Caco-2 (cell line): ENCODE data around the gene CHSY3. TPM values are rescaled to one million over a fixed set of nuclear protein-coding genes. Genes with fewer than 3 reads are reported as not detected.

ENCODE experiments used
- BruUV-seq: library from RNA; stranded (reverse); fragments of 400-500 nt; replicated peaks from 2 replicates; lab custom pipeline; 2021; lab: Mats Ljungman, UMichigan
- CTCF ChIA-PET: fragments of 300-600 bp; sonication (Branson Sonifier 250); formaldehyde crosslinking; loops from one replicate; lab custom pipeline; 2022; ENCODE audit warnings: antibody characterized with exemption; lab: Charles Lee
- POLR2A ChIA-PET: fragments of 300-600 bp; sonication (Branson Sonifier 250); formaldehyde crosslinking; loops from one replicate; lab custom pipeline; 2022; ENCODE audit warnings: antibody characterized with exemption; lab: Charles Lee
- DNase-seq, 2 experiments: peaks; one replicate each; pipeline versions ENCODE4 v3.0.0 to v3.0.0-alpha.2; 2020 to 2022
- H3K27me3 ChIP-seq: replicated peaks from 2 replicates; pipeline ENCODE4 v1.6.0; 2011; ENCODE audit warnings: low read length; ENCODE audit not compliant: control insufficient read depth, insufficient read depth
- H3K36me3 ChIP-seq: 2 replicates; pipeline ENCODE4 v1.5.1; 2011; ENCODE audit warnings: low read length; ENCODE audit not compliant: control insufficient read depth, insufficient read depth
- H3K4me1 ChIP-seq: fragments of 250-450 bp; sonication (Bioruptor Pico); 2 replicates; pipeline ENCODE4 v1.5.1; 2020; ENCODE audit warnings: mild to moderate bottlenecking
- H3K4me3 ChIP-seq: 2 replicates; pipeline ENCODE4 v1.5.1; 2011; ENCODE audit warnings: low read depth, mild to moderate bottlenecking, control low read depth, low read length
- H3K9me3 ChIP-seq: fragments of 250-450 bp; sonication (Bioruptor Pico); 2 replicates; pipeline ENCODE4 v1.5.1; 2020; ENCODE audit warnings: mild to moderate bottlenecking, moderate library complexity
- H3K27ac Mint-ChIP-seq: one replicate; pipeline ENCODE4 v1.8.0; 2022; ENCODE audit warnings: mixed read lengths; ENCODE audit not compliant: unreplicated experiment
- H3K27me3 Mint-ChIP-seq: one replicate; pipeline ENCODE4 v1.8.0; 2022; ENCODE audit warnings: mixed read lengths; ENCODE audit not compliant: insufficient read depth, unreplicated experiment
- H3K36me3 Mint-ChIP-seq: one replicate; pipeline ENCODE4 v1.8.0; 2022; ENCODE audit warnings: mild to moderate bottlenecking, mixed read lengths; ENCODE audit not compliant: insufficient read depth, unreplicated experiment
- H3K4me1 Mint-ChIP-seq: one replicate; pipeline ENCODE4 v1.8.0; 2022; ENCODE audit warnings: low read depth, mixed read lengths; ENCODE audit not compliant: unreplicated experiment
- H3K4me3 Mint-ChIP-seq: one replicate; pipeline ENCODE4 v1.8.0; 2022; ENCODE audit warnings: mild to moderate bottlenecking, moderate library complexity, mixed read lengths; ENCODE audit not compliant: unreplicated experiment
- H3K9me3 Mint-ChIP-seq: one replicate; pipeline ENCODE4 v1.8.0; 2022; ENCODE audit warnings: mixed read lengths; ENCODE audit not compliant: unreplicated experiment
- intact Hi-C: fragments of 100-400 bp; cut with micrococcal nuclease; formaldehyde crosslinking; loops from one replicate; pipeline ENCODE4 v1.10.0; 2022; ENCODE audit not compliant: unreplicated experiment
- total RNA-seq: library from RNA; stranded (reverse); gene quantifications from 2 replicates; pipeline ENCODE4 v1.2.3, GENCODE V29; 2022
- TF ChIP-seq, protein P1 (sequence below), 2 experiments: fragments of 200-600 bp in 1 of 2; IDR thresholded peaks; 1 replicate in 1 of 2; 2 replicates in 1 of 2; pipeline versions ENCODE4 v1.5.1 to v1.8.0; 2011 to 2022; ENCODE audit warnings: antibody characterized with exemption in 1 of 2, control low read depth in 1 of 2, inconsistent platforms in 1 of 2, low read depth in 1 of 2, low read length in 1 of 2, mild to moderate bottlenecking in 1 of 2, moderate library complexity in 1 of 2; ENCODE audit not compliant: insufficient read depth in 1 of 2, severe bottlenecking in 1 of 2, unreplicated experiment in 1 of 2

Gene CHSY3
- total RNA-seq, 1 experiment from 2014 or later = 0.32 TPM

GRCh38 chr5:130102960-130103359, 198.7 kb downstream of the CHSY3 start:
- Mint-ChIP-seq H3K4me3 (no peak overlapping the region), H3K4me1 (no peaks in the 10 kb centered on the region), H3K36me3 (no peaks in the 10 kb centered on the region), H3K9me3 (no peaks in the 10 kb centered on the region), H3K27ac (no peak overlapping the region), H3K27me3 (no peaks in the 10 kb centered on the region)
- Histone ChIP-seq H3K9me3 (no peaks in the 10 kb centered on the region), H3K4me3 (no peak overlapping the region), H3K27me3 (no peaks in the 10 kb centered on the region), H3K36me3 (no peaks in the 10 kb centered on the region), H3K4me1 (no peaks in the 10 kb centered on the region)
- TF ChIP-seq, protein P1, sequence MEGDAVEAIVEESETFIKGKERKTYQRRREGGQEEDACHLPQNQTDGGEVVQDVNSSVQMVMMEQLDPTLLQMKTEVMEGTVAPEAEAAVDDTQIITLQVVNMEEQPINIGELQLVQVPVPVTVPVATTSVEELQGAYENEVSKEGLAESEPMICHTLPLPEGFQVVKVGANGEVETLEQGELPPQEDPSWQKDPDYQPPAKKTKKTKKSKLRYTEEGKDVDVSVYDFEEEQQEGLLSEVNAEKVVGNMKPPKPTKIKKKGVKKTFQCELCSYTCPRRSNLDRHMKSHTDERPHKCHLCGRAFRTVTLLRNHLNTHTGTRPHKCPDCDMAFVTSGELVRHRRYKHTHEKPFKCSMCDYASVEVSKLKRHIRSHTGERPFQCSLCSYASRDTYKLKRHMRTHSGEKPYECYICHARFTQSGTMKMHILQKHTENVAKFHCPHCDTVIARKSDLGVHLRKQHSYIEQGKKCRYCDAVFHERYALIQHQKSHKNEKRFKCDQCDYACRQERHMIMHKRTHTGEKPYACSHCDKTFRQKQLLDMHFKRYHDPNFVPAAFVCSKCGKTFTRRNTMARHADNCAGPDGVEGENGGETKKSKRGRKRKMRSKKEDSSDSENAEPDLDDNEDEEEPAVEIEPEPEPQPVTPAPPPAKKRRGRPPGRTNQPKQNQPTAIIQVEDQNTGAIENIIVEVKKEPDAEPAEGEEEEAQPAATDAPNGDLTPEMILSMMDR (IDR thresholded peaks at IDR 0.05; ENCODE audit: insufficient read depth in 1 of 2, low read depth in 1 of 2, low read length in 1 of 2, severe bottlenecking in 1 of 2, unreplicated experiment in 1 of 2) = no peak
- no TSS peak for BruUV-seq
- POLR2A ChIA-PET = no interaction called here
- CTCF ChIA-PET = no interaction called here
- no peak for DNase-seq
- intact Hi-C loops = no loop called here

DNA sequence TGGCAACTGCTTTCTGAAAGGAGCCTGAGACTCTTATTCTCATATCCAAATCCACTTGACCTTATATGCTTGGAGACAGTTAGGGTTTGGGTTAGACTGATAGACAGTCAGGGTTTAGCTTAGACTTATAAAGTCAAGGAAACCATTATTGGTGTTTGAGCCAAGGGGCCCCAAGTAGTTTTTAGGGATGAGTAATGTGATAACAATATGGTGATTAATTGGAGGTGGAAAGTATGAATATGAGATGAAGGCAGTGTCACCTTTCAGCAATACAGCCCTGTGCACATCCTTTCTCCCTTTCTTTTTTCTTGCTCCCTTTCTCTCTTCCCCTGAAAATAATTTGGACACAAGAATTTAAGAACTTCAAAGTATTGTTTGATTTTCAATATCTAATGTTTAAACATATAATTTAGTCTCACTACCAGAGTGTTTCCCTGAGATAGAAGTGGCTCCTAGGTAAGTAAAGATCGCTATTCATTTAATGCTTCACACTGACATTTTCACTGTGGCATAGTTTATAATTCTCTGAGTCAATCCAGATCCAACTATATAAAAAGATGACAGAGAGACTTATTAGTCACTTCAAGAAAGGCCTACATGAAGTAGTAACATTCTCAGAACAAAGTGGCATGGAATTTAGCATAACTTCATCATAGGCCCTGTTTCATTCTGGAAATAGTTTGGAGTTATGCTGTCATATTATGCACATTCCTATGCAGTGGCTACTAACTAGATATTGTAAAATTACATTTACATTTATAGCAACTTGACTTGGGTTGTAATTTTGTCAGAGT, 200.8 kb downstream of the CHSY3 start:
- Histone ChIP-seq H3K4me3 (no peak overlapping the region), H3K27me3 (no peaks in the 10 kb centered on the region), H3K9me3 (no peaks in the 10 kb centered on the region), H3K36me3 (no peaks in the 10 kb centered on the region), H3K4me1 (no peaks in the 10 kb centered on the region)
- POLR2A ChIA-PET = no interaction called here
- Mint-ChIP-seq H3K36me3 (no peaks in the 10 kb centered on the region), H3K4me3 (no peak overlapping the region), H3K4me1 (no peaks in the 10 kb centered on the region), H3K9me3 (no peaks in the 10 kb centered on the region), H3K27ac (no peak overlapping the region), H3K27me3 (no peaks in the 10 kb centered on the region)
- DNase-seq = no peak
- TF ChIP-seq, protein P1 (IDR thresholded peaks at IDR 0.05; ENCODE audit: insufficient read depth in 1 of 2, low read depth in 1 of 2, low read length in 1 of 2, severe bottlenecking in 1 of 2, unreplicated experiment in 1 of 2) = no peak
- intact Hi-C loops = loop anchor here (5.0 kb wide), 1 partner anchor 902 kb away; no protein-coding TSS in a partner anchor
- CTCF ChIA-PET = no interaction called here
- no TSS peak for BruUV-seq

DNA sequence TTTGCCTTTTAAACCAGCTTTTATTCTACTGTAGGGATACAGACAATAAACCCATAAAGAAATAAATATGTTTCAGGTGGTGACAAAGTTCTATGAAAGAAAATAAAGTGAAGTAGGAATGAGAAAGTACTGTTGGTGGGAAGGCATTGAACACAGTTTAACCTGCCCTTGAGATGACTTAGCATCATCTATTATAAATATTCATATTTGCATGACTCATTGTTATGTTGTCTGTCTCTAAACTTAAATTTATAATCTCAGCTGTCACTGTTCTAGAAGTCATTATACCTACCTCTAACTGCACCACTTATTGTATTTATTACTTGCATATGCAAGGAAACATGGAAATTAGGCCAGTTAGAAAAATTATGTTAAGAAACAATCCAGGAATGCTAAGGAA, 202.2 kb downstream of the CHSY3 start:
- H3K4me3 Mint-ChIP-seq = no peak overlapping the region
- Histone ChIP-seq H3K27me3 (no peaks in the 10 kb centered on the region), H3K4me1 (no peaks in the 10 kb centered on the region), H3K4me3 (no peak overlapping the region), H3K9me3 (no peaks in the 10 kb centered on the region), H3K36me3 (no peaks in the 10 kb centered on the region)
- H3K36me3 Mint-ChIP-seq = no peaks in the 10 kb centered on the region
- H3K4me1 Mint-ChIP-seq = no peaks in the 10 kb centered on the region
- intact Hi-C loops = loop anchor here (5.0 kb wide), 1 partner anchor 901 kb away; no protein-coding TSS in a partner anchor
- H3K9me3 Mint-ChIP-seq = no peaks in the 10 kb centered on the region
- no peak overlapping the region for H3K27ac Mint-ChIP-seq
- no TSS peak for BruUV-seq
- ChIA-PET CTCF (no interaction called here), POLR2A (no interaction called here)
- no peak for DNase-seq
- TF ChIP-seq, protein P1 (IDR thresholded peaks at IDR 0.05; ENCODE audit: insufficient read depth in 1 of 2, low read depth in 1 of 2, low read length in 1 of 2, severe bottlenecking in 1 of 2, unreplicated experiment in 1 of 2) = no peak
- H3K27me3 Mint-ChIP-seq = no peaks in the 10 kb centered on the region
